ENCODE data around the gene MOB1A.

DNA sequence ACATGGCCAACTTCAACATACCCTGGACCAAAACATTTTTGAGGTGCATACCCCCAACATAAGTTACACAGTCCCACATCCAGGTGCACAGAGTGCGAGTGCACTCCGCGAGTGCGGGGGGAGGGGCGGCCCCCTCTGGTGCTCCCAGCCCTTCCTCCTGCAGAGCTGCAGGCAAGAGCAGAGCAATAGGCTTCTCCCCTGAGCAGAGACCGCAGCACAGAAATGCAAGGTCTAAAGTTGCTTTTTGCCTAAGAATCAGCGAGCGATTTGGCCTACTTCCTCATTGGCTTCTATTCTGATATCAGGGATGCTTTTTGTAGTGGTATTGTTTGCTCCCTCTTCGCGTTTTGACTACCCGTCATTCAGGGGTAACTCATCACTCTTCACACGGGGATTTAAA is 71.6 kb downstream of the MOB1A start:
- TF ChIP-seq CTCF (IDR thresholded peaks at IDR 0.05) = no peak
- TF ChIP-seq POLR2A (IDR thresholded peaks at IDR 0.05) = no peak

All from upper lobe of left lung (tissue), 4 donors.